WTC11 (cell line): ENCODE data around the gene USP34.

Experiments used
- ATF6 ChIP-seq: sonication (generic); formaldehyde crosslinking; IDR thresholded peaks from 2 replicates; pipeline ENCODE4 v1.8.1; 2023; ENCODE audit warnings: mild to moderate bottlenecking, missing genetic modification reagents
- CREB1 ChIP-seq: sonication (generic); formaldehyde crosslinking; IDR thresholded peaks from 2 replicates; pipeline ENCODE4 v1.8.0; 2023; ENCODE audit warnings: mild to moderate bottlenecking, missing genetic modification reagents
- CTCF ChIP-seq: fragments of 200-600 bp; IDR thresholded peaks from 2 replicates; pipeline ENCODE4 v1.8.0; 2022; ENCODE audit warnings: antibody characterized with exemption
- FOXJ3 ChIP-seq: sonication (generic); formaldehyde crosslinking; IDR thresholded peaks from 2 replicates; pipeline ENCODE4 v1.9.0; 2021; ENCODE audit warnings: missing genetic modification reagents, mild to moderate bottlenecking, borderline replicate concordance
- FOXP1 ChIP-seq: sonication (generic); formaldehyde crosslinking; IDR thresholded peaks from 2 replicates; pipeline ENCODE4 v1.8.0; 2022; ENCODE audit warnings: missing genetic modification reagents, mild to moderate bottlenecking, moderate library complexity, borderline replicate concordance
- GABPB1 ChIP-seq: sonication (generic); formaldehyde crosslinking; IDR thresholded peaks from 2 replicates; pipeline ENCODE4 v1.8.1; 2023; ENCODE audit warnings: mild to moderate bottlenecking, missing genetic modification reagents
- JUN ChIP-seq: sonication (generic); formaldehyde crosslinking; IDR thresholded peaks from 2 replicates; pipeline ENCODE4 v1.8.0; 2023; ENCODE audit warnings: mild to moderate bottlenecking, missing genetic modification reagents
- KAT7 ChIP-seq: sonication (generic); formaldehyde crosslinking; IDR thresholded peaks from 2 replicates; pipeline ENCODE4 v1.8.1; 2023; ENCODE audit warnings: missing genetic modification reagents, mild to moderate bottlenecking, borderline replicate concordance
- NR1H2 ChIP-seq: sonication (generic); formaldehyde crosslinking; IDR thresholded peaks from 2 replicates; pipeline ENCODE4 v1.9.0; 2021; ENCODE audit warnings: mild to moderate bottlenecking, moderate library complexity, missing genetic modification reagents
- NR3C1 ChIP-seq: sonication (generic); formaldehyde crosslinking; conservative IDR thresholded peaks from 2 replicates; pipeline ENCODE4 v1.8.1; 2023; ENCODE audit warnings: low read depth, mild to moderate bottlenecking, missing genetic modification reagents
- ZNF219 ChIP-seq: sonication (generic); formaldehyde crosslinking; IDR thresholded peaks from 2 replicates; pipeline ENCODE4 v1.8.0; 2023; ENCODE audit warnings: missing genetic modification reagents, mild to moderate bottlenecking, borderline replicate concordance
- ZNF232 ChIP-seq: sonication (generic); formaldehyde crosslinking; IDR thresholded peaks from 2 replicates; pipeline ENCODE4 v1.8.0; 2022; ENCODE audit warnings: mild to moderate bottlenecking, missing genetic modification reagents
- ZNF281 ChIP-seq: sonication (generic); formaldehyde crosslinking; IDR thresholded peaks from 2 replicates; pipeline ENCODE4 v1.8.0; 2023; ENCODE audit warnings: mild to moderate bottlenecking, missing genetic modification reagents
- TF ChIP-seq, protein P1 (sequence below): sonication (generic); formaldehyde crosslinking; conservative IDR thresholded peaks from 2 replicates; pipeline ENCODE4 v1.8.1; 2022; ENCODE audit warnings: mild to moderate bottlenecking, missing genetic modification reagents

- TF ChIP-seq KAT7 = no peak
- TF ChIP-seq FOXJ3 = no peak
- no peak for TF ChIP-seq ZNF281
- TF ChIP-seq CTCF = no peak
- no peak for TF ChIP-seq JUN
- no peak for TF ChIP-seq CREB1 (CRISPR knock-in tag)
- no peak for TF ChIP-seq ZNF219 (CRISPR knock-in tag)
- TF ChIP-seq ATF6 (CRISPR knock-in tag) = no peak
- TF ChIP-seq FOXP1 = no peak
- no peak for TF ChIP-seq NR1H2 (CRISPR knock-in tag)
- TF ChIP-seq, protein P1, sequence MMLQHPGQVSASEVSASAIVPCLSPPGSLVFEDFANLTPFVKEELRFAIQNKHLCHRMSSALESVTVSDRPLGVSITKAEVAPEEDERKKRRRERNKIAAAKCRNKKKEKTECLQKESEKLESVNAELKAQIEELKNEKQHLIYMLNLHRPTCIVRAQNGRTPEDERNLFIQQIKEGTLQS (CRISPR knock-in tag) = no peak
- TF ChIP-seq NR3C1 (CRISPR knock-in tag) = no peak
- TF ChIP-seq GABPB1 (CRISPR knock-in tag) = no peak
- TF ChIP-seq ZNF232 = no peak
Observed at GRCh38 chr2:61238219-61239012, 232.5 kb downstream of the USP34 start.
